GM21723 (cell line): Measurements from ENCODE around the gene ADGRA1.

Experiments
- ATAC-seq: cut with Tn5 transposase; IDR thresholded peaks from one replicate; pipeline ENCODE4 v1.9.1; 2021; ENCODE audit warnings: mild to moderate bottlenecking, moderate library complexity; ENCODE audit not compliant: unreplicated experiment

The ADGRA1 gene

DNA sequence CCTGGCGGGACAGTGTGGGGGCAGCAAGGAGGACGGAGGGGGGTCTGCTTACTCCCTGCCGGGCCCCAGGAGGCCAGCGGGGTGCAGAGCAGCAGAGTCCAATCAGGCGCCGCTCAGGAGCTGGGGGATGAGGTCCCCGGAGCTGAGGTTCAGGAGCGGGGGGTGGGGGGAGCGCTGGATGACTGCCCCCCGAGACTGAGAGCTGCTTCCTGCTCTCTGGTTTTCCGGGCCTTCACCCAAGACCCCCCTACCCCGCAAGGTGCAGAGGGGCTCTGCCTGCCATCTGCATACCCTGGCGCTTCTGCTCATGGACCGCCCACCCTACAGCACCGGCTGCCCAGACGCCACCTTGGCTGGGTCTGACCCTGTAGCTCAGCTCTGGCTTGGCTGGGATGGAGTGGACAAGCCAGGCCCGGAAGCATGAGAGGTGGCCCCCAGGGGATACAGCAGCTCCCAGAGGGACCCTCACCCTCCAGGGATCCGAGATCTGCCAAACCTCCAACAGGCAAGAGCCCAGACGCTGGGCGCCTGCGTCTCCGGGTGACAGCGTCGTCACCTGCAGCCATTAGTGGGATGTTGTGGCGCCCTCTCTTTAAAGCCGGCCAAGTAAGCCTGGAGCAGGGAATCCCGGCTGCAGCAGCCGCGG, 73.2 kb downstream of the ADGRA1 start:
- no peak for ATAC-seq

DNA sequence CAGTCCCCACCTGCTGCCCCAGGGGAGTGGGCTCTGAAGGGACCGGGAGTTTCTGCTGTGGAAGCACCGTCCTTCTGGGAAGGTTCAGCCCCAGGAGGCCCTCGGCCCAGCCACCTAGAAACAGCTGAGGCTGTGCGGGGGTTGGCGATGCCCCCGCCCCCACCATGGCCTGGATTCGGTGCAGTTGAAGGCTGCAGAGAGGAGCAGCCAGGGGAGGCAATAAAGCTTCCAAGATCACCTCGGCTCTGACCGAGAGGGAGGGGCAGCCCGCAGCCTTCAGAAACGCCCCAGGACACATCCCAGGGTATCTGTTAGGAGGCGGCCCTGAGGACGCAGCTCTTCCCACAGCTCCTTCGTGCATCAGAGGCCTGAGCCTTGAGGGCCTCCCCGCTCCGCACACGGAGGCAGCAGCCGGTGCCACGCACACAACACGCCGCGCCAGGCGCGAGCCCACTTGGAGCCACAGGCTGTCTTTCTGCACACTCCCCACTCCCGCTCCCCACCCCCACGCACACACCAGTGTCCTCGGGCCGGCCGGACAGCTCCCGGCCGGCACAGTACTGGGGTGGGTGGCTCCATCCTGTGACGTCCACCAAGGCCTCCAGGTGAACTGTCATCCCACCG, 73.9 kb downstream of the ADGRA1 start:
- ATAC-seq: no peak

DNA sequence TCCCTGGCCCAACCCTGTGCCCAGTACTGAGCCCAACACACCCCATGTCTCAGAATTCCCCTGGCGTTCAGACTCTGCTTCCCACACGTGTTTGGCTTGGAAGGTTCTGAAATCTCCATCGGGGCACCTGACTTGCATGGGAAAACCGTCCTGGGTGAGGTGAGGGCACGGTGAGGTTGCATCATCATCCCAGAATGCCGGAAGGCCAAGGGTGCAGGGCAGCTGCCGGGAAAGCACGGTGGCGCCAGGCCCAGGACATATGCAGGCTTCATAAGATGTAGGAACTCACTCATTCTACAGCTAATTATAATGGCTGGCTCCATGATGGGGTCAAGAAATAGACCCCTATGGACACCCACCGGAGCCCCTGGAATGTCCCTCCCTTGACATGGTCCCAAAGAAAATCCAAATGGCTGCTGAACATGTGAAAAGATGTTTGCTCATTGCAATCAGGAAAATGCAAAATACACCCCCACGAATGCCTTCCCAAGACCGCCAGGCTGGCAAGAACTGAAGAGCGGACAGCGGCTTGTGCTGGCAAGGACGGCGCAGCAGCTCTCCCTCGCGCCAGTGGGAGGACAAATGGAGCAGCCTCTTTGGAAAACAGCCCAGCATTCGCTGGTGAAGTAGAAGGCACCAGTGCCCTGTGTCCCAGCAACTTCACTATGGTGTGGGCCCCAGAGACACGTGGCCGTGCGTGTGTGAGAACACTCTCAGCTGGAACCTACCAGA, 74.6 kb downstream of the ADGRA1 start:
- ATAC-seq: no peak

DNA sequence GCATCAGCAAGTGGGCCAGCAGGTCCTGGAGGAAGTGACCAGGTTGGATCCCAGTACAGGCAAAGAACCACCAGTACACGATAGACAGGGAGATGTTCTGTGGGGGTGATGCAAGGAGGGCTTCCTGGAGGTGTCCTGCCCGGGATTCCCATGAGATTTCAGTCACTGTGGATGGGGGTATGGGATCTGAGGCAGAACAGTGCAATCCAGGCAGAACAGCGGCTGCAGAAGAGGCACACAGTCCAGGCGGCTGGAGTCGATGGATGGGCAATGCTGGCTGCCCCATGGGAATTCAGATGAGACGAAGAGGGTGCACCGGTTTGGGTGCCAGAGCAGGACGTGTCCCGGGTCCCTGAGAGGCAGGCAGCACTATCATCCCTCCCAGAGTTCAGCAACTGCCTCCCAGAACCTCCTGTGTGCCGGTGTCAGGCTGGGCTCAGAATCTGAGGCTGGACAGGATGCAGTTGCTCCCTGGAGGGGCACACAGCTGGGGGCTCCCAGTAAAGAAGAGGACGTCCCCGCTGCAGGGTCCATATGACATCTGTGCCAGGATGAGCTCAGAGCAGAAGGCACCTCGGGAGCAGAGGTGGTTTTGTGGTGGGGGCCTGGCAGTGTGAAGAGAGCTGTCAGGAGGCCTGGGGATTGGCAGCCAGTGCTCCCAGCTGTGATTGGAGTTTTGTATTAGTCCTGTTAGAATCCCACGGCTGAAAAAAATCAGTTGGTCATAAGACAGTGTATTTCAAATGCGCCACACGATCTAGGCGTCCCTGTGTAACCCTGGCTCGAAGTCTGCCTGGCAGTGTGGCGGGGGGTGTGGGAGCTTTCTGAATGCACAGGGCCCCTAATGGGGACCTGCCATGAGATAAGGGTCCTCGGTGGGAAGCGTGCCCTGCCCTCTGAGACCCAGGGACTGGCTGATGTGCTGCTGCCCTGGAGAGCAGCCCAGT, 75.5 kb downstream of the ADGRA1 start:
- no peak for ATAC-seq

DNA sequence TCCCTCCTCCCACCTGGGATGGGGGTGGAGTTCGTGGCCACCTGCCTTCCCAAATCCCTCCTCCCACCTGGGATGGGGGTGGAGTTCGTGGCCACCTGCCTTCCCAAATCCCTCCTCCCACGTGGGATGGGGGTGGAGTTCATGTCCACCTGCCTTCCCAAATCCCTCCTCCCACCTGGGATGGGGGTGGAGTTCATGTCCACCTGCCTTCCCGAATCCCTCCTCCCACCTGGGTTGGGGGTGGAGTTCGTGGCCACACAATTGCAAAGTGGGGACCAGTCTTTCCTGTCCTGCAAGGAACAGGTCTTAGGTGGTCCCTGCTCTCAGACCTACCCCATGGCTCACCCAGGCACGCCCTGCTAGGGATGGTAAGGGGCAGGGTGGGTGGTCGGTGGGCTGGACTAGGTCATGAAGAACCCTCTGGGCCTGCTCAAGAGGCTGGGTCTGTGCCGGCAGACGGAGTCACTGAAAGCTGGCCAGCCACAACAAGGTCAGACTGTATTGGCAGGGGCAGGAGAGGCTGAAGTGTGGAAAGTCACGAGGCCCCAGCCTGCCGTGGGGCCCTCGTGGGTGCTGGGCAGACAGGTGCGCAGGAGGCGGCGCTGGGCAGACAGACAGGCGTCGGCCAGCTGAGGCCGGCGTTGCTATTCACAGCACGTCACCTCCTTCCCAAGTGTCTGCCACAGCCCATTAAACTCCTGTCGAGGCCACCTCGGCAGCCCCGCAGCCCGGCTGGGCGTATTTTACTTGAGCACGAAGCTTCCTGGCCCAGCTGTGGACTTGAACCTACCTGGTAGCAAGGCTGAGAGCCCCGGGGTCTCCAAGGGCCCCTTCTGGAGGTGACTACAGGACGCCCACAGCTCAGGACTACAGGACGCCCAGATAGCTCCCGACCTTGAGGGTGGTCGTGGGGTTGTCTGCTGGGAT, 76.4 kb downstream of the ADGRA1 start:
- ATAC-seq: no peak

DNA sequence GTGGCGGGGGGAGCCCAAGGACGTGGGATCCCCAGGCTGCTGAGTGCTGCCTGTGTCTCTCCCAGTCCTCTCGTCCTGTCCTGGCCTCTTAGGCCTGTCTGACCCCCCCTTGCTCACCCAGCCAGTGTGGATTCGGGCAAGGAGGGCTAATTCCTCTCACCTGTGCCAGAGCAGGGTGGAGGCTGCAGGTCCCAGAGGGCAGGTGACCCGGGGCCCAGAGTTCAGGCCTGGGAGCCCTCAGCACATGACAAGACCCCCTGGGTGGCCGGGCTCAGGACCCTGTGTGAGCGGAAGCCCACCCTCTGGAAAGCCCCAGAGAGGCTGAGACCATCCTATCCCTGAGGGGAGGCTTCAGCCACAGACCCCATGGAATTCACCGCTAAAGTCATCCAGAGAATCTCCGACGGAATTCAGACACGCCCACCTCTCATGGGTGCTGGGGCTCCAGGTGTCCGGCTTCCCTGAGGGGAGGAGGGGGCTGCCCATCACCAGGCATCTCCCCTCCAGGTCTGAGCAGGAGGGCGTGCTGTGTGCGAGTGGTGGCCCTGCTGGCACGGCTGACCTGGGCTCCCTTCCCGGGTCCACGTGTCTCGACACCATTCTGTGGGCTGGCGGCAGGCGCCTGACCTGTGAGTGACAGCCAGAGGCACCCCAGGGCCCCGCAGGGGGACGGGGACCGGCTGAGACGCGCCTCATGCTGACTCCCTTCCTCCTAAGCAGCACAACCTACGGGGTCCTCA, 77.3 kb downstream of the ADGRA1 start:
- ATAC-seq: no peak

DNA sequence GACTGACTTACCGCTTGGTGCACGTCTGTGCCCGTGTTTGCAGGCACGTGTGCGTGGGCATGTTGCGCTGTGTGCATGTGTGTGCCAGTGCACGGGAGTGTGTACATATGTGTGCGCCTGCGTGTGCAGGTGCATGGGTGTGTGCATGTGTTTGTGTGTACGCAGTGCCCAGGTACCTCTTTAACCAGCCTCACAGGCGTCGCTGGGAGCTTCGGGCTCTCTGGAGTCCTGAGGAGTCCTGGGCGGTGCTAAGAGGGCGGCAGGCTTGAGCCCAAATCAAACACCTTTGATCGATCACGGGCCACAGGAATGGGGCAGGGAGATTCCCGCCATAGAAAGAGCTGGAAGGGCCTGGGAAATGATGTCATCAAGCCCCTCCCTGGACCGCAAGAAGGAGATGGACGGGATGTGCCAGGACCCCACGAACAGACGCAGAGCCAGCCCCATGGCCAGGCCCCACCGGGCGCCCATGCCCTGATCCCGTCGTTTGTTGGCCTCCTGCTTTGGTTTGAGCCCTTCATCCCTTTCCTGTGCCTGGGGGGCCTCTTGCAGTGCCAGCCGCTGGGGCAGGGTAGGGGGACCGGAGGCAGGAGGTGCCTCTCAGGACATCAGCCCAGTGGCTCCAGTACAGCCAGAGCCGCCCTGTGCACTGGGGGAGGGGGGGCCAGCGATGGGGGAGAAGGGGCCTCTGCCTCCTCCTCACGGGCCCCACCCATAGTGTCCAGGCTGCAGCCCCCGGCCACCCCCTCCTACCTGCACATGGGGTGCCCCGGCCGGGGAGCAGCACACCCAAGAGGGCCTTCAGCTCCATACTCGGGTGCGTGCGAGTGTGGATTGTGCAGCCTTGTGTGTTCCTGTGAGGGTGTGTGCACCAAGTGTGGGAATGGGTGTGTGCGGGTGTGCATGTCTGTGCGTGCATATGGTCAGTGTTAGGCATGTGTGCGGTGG, 78.1 kb downstream of the ADGRA1 start:
- ATAC-seq: no peak

DNA sequence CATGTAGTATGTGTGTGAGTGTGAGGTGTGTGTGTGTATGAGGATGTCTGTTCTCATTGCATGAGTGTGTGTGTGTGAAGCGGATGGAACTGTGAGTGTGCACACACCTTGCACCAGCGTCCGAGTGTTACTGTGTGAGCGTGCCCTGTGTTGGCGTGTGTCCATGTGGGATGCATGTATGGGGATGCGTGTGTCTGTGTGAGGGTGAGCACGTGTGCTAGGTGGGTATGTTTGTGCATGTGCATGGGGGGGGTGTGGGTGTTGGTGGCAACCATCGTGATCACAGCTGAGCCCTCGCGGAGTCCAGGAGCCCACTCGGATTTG, 78.7 kb downstream of the ADGRA1 start:
- ATAC-seq: no peak

DNA sequence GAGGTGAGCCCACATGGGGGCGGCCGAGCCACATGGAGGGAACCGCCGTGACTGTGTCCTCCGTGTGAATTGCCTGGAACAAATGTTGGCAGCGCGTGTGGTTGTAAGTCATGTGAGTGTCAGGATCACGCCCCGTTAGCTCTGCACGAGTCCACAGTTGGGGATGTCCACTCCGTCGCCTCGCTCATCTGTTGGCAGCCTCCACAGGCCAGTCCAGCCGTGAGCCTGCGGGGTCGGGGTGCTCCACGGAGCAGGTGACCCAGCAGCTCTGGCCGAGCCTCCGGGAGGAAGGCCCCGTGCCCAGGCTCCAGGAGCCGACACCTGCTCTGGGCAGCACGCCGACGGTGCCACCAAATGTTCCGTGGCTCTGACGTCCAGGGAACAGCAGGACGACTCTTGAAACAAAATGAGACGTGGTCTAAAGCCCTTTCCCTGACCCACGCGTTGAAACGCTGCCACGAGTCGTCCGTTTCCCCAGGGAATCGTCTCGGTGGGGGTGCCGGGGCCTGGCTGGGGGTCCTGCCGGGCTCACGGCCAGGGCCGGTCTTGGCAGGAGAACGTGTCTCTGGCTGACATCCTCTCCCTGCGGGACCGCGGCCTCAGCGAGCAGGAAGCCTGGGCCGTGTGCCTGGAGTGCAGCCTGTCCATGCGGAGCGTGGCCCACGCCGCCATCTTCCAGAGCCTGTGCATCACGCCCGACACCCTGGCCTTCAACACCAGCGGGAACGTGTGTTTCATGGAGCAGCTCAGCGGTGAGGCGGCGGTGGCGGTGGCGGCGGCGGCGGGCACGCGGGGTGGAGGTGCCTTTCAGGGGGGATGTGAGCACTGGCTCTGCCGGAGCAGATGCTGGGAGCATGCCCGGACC, 79.3 kb downstream of the ADGRA1 start:
- ATAC-seq: no peak

DNA sequence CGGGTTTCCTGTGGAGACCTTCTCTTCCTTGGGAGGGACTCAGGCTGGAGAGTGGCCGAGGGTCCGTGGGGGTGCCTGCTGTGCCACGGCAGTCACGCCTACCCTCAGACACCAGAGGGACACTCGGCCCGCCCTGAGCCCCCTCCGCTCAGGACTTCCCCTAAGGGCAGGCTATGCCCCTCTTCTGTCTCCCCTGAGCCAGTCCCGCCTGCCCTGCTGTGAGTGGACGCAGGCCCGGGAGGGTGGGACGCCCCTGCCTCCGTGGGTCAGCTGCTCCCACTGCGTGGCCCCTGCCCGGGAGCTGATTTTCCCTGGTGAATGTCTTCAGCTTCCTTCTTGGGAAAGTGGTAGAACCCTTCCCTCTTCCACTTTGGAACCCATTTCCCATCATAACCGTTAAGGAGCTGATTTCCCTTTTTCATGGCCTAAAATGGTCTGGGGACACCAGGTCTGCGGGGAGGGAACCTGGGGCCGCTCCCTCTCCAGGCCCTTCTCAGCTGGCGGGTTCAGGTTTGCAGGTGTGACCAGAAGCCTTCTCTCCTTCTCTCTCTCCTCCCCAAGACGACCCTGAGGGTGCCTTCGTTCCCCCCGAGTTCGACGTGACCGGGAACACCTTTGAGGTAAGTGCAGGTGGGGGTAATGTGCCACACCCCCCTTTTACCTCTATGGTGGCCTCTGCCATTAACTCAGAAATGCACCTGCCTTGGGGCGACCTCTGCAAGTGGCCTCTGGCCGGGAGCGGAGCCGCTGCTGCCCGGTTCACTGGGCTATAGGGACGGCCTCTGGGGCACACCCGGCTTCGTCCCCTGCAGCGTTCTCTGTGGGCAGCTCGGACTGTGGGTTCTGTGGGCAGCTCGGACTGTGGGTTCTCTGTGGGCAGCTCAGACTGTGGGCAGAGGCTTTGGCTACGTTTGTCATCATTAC, 80.2 kb downstream of the ADGRA1 start:
- ATAC-seq: no peak

DNA sequence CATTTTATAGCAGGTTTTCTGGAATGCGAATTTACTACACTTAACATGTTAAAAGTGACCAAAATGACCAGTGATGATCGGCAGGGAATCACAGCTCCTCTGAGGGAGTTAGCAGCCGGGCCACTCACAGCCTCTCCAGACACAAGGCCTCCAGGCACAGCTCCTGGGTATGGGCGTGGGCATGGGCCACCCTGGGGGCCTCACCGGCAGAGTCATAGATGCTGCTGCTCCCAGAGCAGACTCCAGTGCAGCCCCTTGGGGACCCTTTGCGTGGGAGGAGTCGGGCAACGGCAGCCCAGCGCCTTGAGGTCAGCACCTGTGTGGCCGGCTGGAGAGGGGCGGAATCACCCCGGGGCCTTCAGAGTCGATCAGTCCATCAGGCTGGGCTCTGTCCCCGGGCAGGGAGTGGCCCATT, 80.9 kb downstream of the ADGRA1 start:
- no peak for ATAC-seq

DNA sequence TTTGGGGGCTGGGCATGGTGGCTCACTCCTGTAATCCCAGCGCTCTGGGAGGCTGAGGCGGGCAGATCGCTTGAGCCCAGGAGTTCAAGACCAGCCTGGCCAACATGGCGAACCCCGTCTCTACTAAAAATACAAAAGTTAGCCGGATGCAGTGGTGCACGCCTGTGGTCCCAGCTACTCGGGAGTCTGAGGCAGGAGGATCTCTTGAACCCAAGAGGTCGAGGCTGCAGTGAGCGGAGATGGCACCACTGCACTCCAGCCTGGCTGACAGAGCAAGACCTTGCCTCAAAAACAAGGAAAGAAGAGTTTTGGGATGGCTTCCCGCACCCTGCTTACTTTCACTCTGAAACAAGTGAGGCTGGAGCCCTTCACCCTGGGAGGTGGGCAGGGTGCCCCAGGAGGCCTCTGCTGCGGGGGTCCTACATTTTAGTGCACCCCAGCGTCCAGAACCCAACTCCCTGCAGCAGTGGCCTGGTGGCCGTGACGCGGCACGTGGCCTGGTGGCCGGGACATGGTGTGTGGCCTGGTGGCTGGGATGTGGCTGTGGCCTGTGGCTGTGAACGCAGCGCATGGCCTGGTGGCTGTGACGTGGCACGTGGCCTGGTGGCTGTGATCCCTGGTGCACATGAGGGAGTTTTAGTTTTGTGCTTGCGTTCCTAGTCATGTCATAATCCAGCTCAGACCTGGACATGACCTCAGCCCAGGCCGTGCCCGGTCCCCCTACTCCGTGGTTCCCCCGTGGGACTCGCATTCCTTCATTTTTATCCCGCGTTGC, 81.6 kb downstream of the ADGRA1 start:
- ATAC-seq: no peak

DNA sequence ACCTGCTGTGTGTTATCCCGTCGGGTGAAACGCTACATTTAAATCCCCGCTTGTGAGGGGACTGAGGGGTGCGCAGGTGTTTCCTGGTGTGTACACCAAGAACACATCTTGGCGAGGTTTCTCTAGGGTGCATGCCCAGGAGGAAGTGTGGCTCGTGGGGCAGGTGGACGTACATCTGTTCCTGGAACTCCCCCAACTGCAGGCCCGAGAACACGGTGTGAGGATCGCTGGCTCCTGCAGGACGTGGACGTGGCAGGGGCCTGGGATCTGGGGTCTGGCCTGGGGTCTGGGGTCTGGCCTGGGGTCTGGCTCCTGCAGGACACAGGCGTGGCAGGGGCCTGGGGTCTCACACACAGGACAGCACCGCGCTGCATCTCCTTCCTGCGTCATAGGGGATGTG, 82.4 kb downstream of the ADGRA1 start:
- ATAC-seq: no peak

DNA sequence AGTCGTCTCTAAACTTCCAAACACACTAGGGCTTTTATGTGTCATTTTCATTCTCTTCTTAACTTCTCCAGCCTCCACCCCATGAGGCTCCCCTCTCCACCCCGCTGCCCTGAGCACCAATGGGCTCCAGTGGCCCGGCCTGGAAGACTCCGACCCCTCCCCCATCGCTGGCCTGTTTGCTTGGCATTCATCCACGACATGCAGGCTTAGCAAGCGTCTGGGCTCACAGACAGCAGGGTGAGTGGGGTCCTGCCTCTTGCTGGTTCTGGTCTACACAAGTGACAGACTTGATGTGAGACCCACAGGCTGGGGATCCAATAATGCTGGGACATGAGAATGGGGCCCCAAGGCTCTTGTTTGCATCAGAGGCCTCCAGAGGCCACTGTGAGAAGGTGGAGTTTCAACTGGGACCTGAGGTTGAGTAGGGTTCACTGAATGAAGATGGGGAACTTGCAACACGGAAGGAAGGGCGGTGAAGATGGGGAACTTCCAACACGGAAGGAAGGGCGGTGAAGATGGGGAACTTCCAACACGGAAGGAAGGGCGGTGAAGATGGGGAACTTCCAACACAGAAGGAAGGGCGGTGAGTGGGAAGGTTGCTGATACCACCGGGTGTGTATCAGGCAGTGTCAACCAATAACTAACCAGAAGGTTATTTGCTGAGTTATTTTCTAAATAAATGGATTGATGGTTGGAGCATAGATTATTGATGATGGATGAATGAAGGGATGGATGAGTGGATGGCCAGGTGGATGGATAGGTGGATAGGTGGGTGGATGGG, 86.3 kb downstream of the ADGRA1 start:
- ATAC-seq: no peak

DNA sequence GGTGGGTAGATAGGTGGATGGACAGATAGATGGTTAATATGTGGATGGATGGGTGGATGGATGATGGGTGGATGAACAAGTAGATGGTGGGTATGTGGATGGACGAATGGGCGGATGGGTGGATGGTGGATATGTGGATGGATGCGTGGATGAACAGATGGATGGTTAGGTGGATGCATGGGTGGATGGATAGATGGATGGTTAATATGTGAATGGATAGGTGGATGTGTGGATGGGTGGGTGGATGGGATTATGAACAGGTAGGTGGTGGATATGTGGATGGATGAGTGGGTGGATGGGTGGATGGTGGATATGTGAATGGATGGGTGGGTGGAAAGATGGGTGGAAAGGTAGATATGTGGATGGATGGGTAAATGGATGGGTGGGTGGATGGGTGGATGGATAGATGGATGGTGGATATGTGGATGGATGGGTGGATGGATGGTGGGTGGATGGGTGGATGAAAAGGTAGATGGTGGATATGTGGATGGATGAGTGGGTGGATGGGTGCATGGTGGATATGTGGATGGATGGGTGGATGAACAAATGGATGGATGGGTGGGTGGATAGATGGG, 87.1 kb downstream of the ADGRA1 start:
- no peak for ATAC-seq
